ENCODE results near the gene PTPRB.

Gene PTPRB

DNA sequence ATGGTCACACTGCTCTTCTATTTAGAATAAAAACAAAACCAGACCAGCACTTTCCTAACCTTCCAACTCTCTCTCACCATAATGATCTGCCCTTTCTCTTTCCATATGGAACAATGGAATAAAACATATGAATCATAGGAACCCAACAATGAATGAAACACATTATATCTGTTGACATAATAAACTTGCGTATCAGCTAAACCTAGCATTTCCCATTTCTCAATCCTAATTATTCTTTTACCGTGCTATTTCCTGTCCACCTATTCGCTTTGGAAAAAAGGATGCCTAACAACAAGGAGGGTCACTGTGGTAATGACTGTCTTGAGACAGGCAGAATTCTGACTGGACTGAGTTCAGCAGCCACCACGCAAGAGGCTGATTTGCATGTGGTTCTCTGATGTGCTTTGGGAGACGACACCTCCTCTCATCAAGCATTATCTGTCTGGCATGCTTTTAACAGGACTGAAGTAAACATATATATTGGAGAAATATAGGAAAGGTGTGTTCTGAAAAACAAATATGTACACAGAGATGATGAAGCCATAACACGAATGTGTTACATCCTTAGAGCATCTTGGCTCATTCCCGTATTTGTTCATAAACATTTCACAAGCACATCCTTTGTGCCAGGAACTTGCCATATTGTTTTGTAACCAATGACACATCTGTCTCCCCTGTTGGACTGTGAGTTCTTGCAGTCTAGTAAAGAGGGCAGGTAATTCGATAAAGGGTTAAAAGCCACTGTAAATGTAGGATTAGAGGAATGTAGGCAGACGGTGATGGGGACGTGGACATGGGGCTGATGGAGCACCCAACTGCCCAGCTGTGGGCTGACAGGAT is 87.7 kb downstream of the PTPRB start:
- H3K27me3 Mint-ChIP-seq (ENCODE audit: low read depth, poor library complexity): peaks cover 3% of the 10 kb centered on the region
- peaks cover 3% of the 10 kb centered on the region for H3K4me1 Mint-ChIP-seq
- no peak overlapping the region for H3K27ac Mint-ChIP-seq
- H3K9me3 Mint-ChIP-seq: no peaks in the 10 kb centered on the region
- no peak for DNase-seq
- H3K4me3 Mint-ChIP-seq: no peak overlapping the region
- TF ChIP-seq, protein P1, sequence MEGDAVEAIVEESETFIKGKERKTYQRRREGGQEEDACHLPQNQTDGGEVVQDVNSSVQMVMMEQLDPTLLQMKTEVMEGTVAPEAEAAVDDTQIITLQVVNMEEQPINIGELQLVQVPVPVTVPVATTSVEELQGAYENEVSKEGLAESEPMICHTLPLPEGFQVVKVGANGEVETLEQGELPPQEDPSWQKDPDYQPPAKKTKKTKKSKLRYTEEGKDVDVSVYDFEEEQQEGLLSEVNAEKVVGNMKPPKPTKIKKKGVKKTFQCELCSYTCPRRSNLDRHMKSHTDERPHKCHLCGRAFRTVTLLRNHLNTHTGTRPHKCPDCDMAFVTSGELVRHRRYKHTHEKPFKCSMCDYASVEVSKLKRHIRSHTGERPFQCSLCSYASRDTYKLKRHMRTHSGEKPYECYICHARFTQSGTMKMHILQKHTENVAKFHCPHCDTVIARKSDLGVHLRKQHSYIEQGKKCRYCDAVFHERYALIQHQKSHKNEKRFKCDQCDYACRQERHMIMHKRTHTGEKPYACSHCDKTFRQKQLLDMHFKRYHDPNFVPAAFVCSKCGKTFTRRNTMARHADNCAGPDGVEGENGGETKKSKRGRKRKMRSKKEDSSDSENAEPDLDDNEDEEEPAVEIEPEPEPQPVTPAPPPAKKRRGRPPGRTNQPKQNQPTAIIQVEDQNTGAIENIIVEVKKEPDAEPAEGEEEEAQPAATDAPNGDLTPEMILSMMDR (IDR thresholded peaks at IDR 0.05): no peak
- H3K36me3 Mint-ChIP-seq (ENCODE audit: low read depth): no peaks in the 10 kb centered on the region

DNA sequence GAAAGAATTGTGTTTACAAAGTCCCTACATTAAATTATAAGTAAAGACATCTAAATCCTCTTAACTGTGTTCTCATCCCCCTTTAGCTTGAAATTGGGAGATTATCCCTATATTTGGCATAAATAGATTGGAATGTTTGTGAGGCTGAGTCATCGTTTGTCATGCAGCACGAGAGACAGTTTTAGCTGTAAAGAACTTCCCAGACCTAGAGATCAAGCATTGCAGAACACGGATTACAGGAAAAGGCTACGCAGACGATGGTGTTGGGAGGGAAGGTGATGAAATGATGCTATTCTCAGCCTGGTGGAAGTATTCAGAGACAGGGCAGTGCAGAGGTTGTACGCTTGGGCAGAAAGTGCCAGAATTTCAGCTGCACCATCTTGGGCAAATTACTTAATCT is 93.8 kb downstream of the PTPRB start:
- H3K4me1 Mint-ChIP-seq: no peaks in the 10 kb centered on the region
- no peak overlapping the region for H3K4me3 Mint-ChIP-seq
- H3K27me3 Mint-ChIP-seq (ENCODE audit: low read depth, poor library complexity): peaks cover 9% of the 10 kb centered on the region
- H3K36me3 Mint-ChIP-seq (ENCODE audit: low read depth): no peaks in the 10 kb centered on the region
- H3K27ac Mint-ChIP-seq: no peak overlapping the region
- H3K9me3 Mint-ChIP-seq: no peaks in the 10 kb centered on the region
- TF ChIP-seq, protein P1 (IDR thresholded peaks at IDR 0.05): no peak
- DNase-seq: no peak

DNA sequence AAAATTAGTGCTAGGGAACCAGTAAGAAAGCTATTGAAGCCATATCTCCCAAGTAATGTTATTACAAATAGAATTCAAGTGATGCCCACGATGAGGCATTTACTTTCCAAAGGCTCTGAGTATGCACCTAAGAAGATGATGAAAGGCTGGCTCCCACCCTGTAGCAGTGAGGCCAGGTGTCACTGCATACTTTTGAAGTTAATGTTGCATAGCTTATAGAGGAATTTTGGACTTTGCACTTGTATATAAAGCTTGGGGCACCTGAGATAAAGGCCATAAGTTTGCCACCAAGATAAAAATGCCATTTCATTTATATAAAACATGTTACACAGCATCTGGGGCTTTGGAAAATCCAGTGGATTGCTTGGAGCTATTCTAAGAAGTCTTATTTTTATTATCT is 96.2 kb downstream of the PTPRB start:
- TF ChIP-seq, protein P1 (IDR thresholded peaks at IDR 0.05): no peak
- H3K9me3 Mint-ChIP-seq: no peaks in the 10 kb centered on the region
- peaks cover 9% of the 10 kb centered on the region for H3K27me3 Mint-ChIP-seq (ENCODE audit: low read depth, poor library complexity)
- no peak overlapping the region for H3K27ac Mint-ChIP-seq
- H3K36me3 Mint-ChIP-seq (ENCODE audit: low read depth): no peaks in the 10 kb centered on the region
- no peaks in the 10 kb centered on the region for H3K4me1 Mint-ChIP-seq
- no peak for DNase-seq
- H3K4me3 Mint-ChIP-seq: no peak overlapping the region

DNA sequence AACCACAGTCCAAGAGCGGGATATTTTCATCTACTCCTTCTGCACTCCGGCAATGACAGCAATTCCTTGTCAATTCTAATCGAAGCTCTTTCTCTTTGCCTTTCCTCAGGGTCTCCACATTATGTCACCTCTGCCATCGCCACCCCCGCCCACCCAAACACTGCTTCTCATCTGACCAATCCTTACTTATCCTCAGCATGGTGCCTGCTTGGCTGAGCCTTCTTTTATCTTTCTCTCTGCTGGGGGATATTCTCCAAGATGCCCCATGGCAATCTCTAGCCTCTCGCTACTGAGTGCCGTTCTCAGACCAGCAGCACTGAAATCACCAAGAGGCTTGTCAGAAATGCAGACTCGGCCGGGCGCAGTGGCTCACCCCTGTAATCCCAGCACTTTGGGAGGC is 100.6 kb downstream of the PTPRB start:
- TF ChIP-seq, protein P1 (IDR thresholded peaks at IDR 0.05): no peak
- Mint-ChIP-seq H3K36me3 (ENCODE audit: low read depth) (no peaks in the 10 kb centered on the region), H3K27me3 (ENCODE audit: low read depth, poor library complexity) (peaks cover 6% of the 10 kb centered on the region), H3K27ac (no peak overlapping the region), H3K4me3 (no peak overlapping the region), H3K9me3 (no peaks in the 10 kb centered on the region), H3K4me1 (no peaks in the 10 kb centered on the region)
- no peak for DNase-seq

DNA sequence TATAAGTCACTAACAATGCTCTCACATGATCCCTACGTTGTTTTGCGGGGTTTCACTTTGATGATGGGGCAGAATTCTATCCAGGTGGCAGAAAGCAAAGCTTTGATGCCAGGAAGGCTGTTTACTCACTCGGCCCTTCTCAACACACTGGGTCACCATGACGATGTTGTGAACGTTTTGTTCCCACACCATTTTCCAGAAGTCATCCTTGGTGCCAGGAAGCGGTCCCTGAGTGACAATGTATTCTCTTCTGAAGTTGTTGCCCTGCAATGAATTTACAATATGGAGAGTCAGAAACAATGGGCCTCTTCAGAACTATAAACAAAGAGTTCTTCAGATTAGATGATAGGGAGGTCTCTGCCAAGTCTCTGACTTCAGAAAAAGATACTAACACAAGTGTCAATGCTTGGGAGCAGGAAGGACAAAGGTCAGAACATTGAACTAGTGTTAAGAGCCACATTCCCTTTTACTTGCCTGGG is 101.3 kb downstream of the PTPRB start:
- H3K27ac Mint-ChIP-seq: no peak overlapping the region
- no peaks in the 10 kb centered on the region for H3K9me3 Mint-ChIP-seq
- H3K4me3 Mint-ChIP-seq: no peak overlapping the region
- H3K27me3 Mint-ChIP-seq (ENCODE audit: low read depth, poor library complexity): peaks cover 6% of the 10 kb centered on the region
- TF ChIP-seq, protein P1 (IDR thresholded peaks at IDR 0.05): no peak
- H3K36me3 Mint-ChIP-seq (ENCODE audit: low read depth): no peaks in the 10 kb centered on the region
- DNase-seq: no peak
- H3K4me1 Mint-ChIP-seq: no peaks in the 10 kb centered on the region

DNA sequence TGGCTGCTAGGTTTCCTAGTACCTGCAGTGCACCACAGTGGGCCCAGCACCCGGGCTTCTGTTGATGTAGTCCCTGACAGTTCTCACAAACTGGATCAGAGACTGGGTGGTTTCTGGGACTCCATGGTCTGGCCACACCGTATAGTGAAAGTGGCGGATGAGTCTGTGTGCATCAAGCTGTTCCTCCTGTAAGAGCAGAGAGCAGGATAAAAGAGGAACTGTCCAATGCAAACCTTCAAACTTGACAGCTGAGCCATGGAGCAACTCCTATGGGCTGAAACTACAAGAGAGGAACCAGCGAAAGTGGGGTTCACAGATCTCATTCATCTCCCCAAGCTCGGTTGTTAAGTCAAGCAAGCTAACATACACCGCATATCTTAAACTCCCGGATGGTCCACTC is 102.8 kb downstream of the PTPRB start:
- Mint-ChIP-seq H3K27me3 (ENCODE audit: low read depth, poor library complexity) (no peaks in the 10 kb centered on the region), H3K9me3 (no peaks in the 10 kb centered on the region), H3K4me1 (no peaks in the 10 kb centered on the region), H3K36me3 (ENCODE audit: low read depth) (no peaks in the 10 kb centered on the region), H3K4me3 (no peak overlapping the region), H3K27ac (no peak overlapping the region)
- TF ChIP-seq, protein P1 (IDR thresholded peaks at IDR 0.05): no peak
- DNase-seq: no peak

All from nephron progenitor cell (in vitro differentiated cells).